Germinal center (tissue), 1 donor: Measurements from ENCODE around the gene ZNF277.

Source experiments
- DNase-seq: peaks from one replicate; pipeline ENCODE4 v3.0.0; 2012; ENCODE audit warnings: mixed read lengths, low spot score

ZNF277 gene

GRCh38 chr7:112350585-112350984, 144.1 kb downstream of the ZNF277 start:
- no peak for DNase-seq

GRCh38 chr7:112356596-112356995, 150.1 kb downstream of the ZNF277 start:
- no peak for DNase-seq

GRCh38 chr7:112357136-112357535, 150.6 kb downstream of the ZNF277 start:
- no peak for DNase-seq

GRCh38 chr7:112358513-112358912, 152.0 kb downstream of the ZNF277 start:
- no peak for DNase-seq

- DNase-seq = no peak
Observed at GRCh38 chr7:112359086-112359485, 152.6 kb downstream of the ZNF277 start.

- no peak for DNase-seq
Observed at GRCh38 chr7:112360681-112361080, 154.2 kb downstream of the ZNF277 start.

- DNase-seq = no peak
Observed at GRCh38 chr7:112361154-112361553, 154.7 kb downstream of the ZNF277 start.

GRCh38 chr7:112362053-112362650, 155.7 kb downstream of the ZNF277 start:
- no peak for DNase-seq

- DNase-seq = no peak
Observed at GRCh38 chr7:112362731-112363131, 156.2 kb downstream of the ZNF277 start.

GRCh38 chr7:112364388-112364787, 157.9 kb downstream of the ZNF277 start:
- no peak for DNase-seq

GRCh38 chr7:112365551-112365950, 159.1 kb downstream of the ZNF277 start:
- no peak for DNase-seq

DNA sequence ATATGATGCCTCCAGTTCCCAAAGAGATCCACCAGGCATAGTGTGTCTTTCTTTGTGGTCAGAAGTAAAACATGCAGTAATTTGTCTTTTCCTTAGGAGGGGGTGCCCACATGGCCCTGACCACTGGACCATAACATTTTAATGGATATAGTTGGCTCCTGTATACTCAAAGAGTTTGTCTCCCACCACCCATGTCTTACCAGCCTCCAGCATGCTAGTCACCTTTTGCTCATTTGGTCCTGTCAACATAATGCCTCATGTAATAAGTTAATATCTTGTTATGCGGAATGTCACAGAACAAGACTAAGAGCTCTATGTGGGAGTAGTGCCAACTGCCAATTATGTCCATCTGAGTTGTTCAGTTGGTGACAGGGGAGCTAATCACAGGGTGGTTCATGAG, 160.4 kb downstream of the ZNF277 start:
- DNase-seq = no peak

DNA sequence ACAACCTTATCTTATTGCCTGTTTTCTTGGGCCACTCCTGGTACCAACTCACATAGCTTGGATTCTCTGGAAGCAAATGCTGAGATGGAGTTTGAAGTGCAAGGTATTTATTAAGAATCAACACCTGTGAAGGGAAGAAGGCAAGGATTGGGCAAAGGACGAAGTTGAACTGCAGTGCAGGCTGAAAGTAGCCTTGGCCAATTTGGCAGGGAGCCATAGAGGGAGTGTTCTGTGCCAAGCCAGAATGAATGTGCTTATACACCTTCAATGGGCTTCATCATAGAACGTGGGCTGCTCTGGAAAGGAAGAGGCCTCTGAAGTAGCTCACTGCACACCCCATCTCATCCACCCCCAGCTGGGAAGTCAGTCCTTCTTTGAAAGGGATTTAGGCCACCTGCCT, 163.9 kb downstream of the ZNF277 start:
- no peak for DNase-seq

DNA sequence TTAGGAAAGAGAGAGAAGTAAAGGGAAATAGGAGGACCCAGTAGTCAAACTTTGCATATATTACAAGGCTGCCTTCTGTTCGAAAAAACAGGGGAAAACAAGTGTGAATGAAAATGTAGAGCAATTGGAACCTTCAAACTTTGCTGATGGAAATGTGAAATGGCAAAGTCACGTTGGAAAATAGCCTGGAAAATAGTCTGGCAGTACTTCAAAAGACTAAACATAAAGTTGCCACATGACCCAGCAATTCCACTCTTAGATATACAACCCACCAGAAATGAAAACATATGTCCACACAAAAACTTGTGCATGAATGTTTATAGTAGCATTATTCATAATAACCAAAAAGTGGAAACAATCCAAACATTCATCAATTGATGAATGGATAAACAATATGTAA, 165.2 kb downstream of the ZNF277 start:
- DNase-seq = no peak

GRCh38 chr7:112372101-112372500, 165.6 kb downstream of the ZNF277 start:
- no peak for DNase-seq

GRCh38 chr7:112377593-112377992, 171.1 kb downstream of the ZNF277 start:
- DNase-seq = no peak

DNA sequence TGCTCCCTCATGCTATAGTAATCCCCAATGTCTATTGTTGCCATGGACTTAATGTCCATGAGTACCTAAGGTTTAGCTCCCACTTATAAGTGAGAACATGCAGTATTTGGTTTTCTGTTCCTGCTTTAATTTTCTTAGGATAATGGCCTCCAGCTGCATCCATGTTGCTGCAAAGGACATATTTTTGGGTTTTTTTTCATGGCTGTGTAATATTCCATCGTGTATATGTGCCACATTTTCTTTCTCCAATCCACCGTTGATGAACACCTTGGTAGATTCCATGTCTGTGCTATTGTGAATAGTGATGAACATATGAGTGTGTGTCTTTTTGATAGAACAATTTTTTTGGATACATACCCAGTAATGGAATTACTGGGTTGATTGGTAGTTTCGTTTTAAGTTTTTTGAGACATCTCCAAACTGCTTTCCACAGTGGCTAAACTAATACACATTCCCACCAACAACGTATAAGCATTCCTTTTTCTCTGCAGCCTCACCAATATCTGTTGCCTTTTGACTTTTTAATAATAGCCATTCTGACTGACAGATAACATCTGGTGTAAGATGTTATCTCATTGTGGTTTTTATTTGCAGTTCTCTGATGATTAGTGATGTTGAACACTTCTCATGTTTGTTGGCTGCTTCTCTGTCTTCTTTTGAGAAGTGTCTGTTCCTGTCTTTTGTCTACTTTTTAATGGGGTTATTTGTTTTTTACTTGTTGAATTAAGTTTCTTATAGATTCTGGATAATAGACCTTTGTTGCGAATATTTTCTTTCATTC, 175.0 kb downstream of the ZNF277 start:
- no peak for DNase-seq

DNA sequence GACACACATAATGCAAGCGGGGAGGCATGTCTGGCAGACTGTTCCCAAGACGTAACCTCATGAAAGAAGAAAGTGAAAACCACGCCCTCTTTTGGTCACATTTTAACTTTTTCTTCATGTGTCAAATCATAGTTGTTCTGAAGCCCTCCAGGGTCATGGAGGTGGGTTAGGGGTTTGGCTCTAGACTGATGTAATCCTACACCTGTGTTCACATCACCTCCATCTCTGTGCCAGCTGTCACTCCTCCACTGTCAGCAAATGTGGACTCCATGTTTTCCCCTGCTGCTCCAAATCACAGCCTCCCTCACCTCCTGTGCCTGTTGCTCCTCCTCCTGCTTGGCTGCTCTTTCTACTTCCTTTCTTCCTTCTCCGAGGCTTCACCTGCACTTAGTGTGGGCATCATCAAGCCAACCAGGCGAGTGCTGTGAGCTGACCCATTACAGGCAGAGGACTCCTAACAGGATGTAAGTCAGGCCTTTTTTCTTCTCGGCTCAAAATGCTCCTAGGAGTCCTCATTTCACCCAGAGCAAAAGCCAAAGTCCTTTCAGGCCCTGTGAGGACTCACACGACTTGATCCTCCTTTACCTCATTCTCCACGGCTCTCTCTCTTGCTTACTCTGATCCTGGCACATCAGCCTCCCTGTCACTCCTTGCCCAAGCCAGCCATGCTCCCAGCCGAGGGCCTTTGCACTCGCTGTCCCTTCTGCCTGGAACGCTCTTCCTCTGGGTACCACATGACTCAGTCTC, 177.3 kb downstream of the ZNF277 start:
- DNase-seq = no peak

DNA sequence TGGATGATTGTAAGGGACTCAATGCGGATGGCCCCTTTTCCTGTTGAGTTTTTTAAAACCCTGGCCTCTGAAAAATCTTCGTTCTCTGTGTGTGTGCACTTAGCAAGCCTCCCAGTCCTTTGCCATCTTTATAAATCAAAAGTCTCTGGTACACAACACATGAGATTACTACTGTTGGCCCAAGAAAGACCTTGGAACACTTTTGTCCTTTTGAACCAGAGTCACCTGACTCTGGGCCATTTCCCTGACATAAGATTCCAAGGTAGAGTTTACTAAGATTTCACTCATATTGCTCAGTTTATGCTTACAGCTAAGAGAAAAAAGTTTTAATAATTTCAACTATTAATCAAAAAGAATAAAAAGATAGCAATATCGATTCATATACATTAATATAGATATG, 179.0 kb downstream of the ZNF277 start:
- DNase-seq = no peak

DNA sequence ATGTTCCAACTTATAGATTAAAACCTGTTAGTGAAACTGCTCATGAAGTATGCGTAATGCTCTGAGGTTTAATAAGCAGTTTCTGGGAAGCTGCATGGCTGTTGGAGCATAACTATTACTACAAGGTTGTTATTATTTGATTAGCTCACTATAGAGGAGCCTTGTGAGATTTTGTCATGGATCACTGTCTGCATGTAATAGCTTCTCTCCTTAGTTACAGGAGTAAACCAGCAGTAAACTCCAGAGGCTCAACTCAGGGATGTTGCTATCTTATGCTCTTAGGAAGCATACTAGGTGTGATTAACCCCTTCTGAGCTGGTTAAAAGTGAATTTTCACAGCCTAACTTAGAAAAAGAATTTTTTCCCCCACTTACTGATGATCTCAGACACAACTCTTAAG, 180.1 kb downstream of the ZNF277 start:
- no peak for DNase-seq

DNA sequence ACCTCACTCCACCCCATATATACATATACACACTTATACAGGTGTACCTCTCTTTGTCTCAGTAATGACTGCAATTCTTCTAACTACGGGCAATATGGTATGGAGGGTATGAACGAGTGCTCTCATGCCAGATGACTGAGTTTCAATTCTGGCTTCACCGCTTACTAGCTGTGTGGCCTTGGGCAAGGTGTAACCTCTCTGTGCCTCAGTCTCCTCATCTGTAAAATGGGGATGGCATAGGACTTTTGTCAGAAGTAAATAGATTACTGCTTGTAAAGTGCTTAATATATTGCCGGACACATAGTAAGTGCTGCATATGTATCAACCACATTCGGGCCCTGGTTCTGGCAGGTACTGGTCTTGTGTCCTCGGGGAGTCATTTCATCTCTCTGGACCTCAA, 183.7 kb downstream of the ZNF277 start:
- no peak for DNase-seq

- DNase-seq = peak; percentile 13
Observed at GRCh38 chr7:112391079-112391821, 184.8 kb downstream of the ZNF277 start.
